Erythroblast (primary cell): ENCODE measurements around the gene RFX7.

Experiments used
- GATA1 ChIP-seq: IDR thresholded peaks from 2 replicates; pipeline ENCODE4 v1.6.1; 2011; ENCODE audit warnings: low read depth, mild to moderate bottlenecking, control low read depth, low read length, moderate library complexity
- POLR2A ChIP-seq: IDR thresholded peaks from 2 replicates; pipeline ENCODE4 v1.6.1; 2011; ENCODE audit warnings: mild to moderate bottlenecking, low read length

- TF ChIP-seq POLR2A: no peak
- TF ChIP-seq GATA1: no peak
Measured at GRCh38 chr15:56058986-56059385, 184.7 kb downstream of the RFX7 start.
